ENCODE data around the gene HRNR. TPM values are rescaled to one million over a fixed set of nuclear protein-coding genes. Genes with fewer than 3 reads are reported as not detected.

Gene HRNR
- total RNA-seq, 2 donors from 2014 or later, result not detected

GRCh38 chr1:152162792-152163463 lies 61.1 kb downstream of the HRNR start:
- DNase-seq, result no peak
- intact Hi-C loops (cut with DNase I), result no loop called here
- ATAC-seq, result peak; percentile 53 to 93

Other genes with a start within 250 kb of the HRNR start
- 100 to 1,000 TPM; 313 to 335 TPM for gene S100A10, start 230.3 kb downstream of the HRNR start, total RNA-seq
- gene S100A11, start 187.2 kb downstream of the HRNR start, total RNA-seq, result 100 to 1,000 TPM; 178 to 195 TPM
- gene TCHHL1, start 135.1 kb downstream of the HRNR start, total RNA-seq, result not detected
- under 1 TPM; 0.03 to 0.08 TPM for gene TCHH, start 108.7 kb downstream of the HRNR start, total RNA-seq
- not detected for gene RPTN, start 65.0 kb downstream of the HRNR start, total RNA-seq
- gene FLG, start 101.0 kb upstream of the HRNR start, total RNA-seq, result not detected
- gene FLG2, start 135.8 kb upstream of the HRNR start, total RNA-seq, result not detected
- gene CRNN, start 190.1 kb upstream of the HRNR start, total RNA-seq, result not detected

All from left cardiac atrium (tissue), 4 donors.